Vagina (tissue), 2 donors: Measurements from ENCODE around the gene C17orf75.

Experiments used
- POLR2AphosphoS5 ChIP-seq, 2 donors: sonication (generic); formaldehyde crosslinking; IDR thresholded peaks; one replicate each; pipeline ENCODE4 v1.9.0; 2017; ENCODE audit warnings: antibody characterized with exemption in 2 of 2, mild to moderate bottlenecking in 2 of 2, low read depth in 1 of 2; ENCODE audit not compliant: insufficient read depth in 1 of 2
- TF ChIP-seq, protein P1 (sequence below), 3 experiments: fragments of 450-650 bp in 2 of 3; fragments of 200-600 bp in 1 of 3; sonication (generic) in 1 of 3; IDR thresholded peaks; one replicate each; pipeline ENCODE4 v1.5.1; 2017 to 2019; ENCODE audit warnings: antibody characterized with exemption in 3 of 3, mild to moderate bottlenecking in 2 of 3, moderate library complexity in 2 of 3

DNA sequence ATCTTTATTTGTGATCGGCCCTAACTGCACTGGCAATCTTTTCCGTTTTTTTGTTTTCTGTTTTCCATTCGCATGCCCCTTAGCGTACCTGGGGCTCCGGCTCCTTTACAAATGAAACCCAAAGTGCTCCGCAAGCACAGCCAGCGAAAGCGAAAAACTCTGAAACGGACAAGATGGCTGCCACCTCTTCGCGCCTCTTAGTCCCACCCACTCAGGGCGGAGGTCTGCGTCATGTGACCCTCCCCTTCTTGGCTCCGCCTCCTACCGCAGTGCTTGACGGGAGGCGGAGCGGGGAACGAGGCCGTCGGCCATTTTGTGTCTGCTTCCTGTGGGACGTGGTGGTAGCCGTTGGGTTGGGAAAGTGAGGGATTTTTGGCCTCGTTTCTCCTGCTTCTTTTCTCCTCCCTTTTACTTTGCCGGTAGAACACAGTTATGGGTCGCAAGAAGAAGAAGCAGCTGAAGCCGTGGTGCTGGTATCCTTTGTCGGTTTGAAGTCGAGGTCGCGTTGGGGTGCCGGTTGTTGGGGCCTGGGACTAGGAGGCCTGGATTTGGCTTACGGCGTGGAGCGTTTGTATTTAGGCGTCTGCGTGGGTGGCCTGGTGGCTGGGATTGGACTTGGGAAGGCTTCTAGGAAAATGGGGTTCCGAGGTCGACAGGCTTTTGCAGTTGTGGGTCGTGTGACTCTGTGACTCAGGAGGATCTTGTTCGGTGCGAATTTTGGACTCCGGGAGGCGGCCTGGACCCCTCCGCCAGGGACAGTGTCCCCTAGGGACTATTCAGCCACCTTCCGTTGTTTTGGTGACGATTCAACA lies 8.1 kb upstream of the C17orf75 start, which contains the start of gene ZNF207:
- TF ChIP-seq, protein P1, sequence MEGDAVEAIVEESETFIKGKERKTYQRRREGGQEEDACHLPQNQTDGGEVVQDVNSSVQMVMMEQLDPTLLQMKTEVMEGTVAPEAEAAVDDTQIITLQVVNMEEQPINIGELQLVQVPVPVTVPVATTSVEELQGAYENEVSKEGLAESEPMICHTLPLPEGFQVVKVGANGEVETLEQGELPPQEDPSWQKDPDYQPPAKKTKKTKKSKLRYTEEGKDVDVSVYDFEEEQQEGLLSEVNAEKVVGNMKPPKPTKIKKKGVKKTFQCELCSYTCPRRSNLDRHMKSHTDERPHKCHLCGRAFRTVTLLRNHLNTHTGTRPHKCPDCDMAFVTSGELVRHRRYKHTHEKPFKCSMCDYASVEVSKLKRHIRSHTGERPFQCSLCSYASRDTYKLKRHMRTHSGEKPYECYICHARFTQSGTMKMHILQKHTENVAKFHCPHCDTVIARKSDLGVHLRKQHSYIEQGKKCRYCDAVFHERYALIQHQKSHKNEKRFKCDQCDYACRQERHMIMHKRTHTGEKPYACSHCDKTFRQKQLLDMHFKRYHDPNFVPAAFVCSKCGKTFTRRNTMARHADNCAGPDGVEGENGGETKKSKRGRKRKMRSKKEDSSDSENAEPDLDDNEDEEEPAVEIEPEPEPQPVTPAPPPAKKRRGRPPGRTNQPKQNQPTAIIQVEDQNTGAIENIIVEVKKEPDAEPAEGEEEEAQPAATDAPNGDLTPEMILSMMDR (IDR thresholded peaks at IDR 0.05), result peak in 1 of 3 experiments; percentile 8
- TF ChIP-seq POLR2AphosphoS5 (IDR thresholded peaks at IDR 0.05; ENCODE audit: insufficient read depth in 1 of 2, low read depth in 1 of 2), result peak; percentile 96 to 98
